ENCODE results near the gene NPAS3.

Gene NPAS3

DNA sequence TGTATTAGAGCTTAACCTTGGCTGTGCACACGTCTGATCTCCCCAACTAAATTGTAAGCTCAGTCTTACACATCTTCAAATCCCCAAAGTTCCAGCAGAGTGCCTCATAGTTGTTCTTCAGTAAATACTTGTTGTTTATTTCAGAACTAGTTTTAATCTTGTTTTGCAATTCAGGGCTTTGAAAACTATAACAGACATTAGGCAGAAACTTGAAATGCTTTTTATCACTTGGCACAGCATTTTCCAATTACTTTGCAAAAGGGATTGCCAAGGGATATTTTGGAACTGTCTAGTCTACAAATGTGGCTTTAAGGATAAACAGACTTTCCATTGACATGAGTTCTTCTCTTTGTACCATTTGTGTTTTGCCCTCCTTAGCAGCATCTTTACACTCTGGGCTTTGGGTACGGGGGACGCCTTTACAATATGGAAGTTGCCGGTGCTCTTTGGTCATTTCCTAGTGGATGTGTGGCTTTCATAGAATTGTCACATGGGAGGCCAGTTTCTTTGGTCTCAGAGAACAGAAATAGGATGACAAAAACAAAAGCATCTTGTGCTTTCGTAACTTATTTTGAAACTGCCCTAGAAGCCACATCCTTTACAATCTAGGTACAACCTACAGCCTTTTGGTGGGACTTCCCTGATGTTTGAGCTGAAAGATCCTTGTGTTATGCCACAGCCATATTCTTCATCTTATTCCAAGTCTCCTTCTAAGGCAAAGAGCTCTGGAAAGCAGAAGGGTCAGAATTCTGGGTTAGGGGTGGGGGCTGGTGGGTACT lies 96.9 kb downstream of the NPAS3 start:
- H3K4me3 ChIP-seq (ENCODE audit: low read depth, low read length): no peak overlapping the region
- TF ChIP-seq, protein P1, sequence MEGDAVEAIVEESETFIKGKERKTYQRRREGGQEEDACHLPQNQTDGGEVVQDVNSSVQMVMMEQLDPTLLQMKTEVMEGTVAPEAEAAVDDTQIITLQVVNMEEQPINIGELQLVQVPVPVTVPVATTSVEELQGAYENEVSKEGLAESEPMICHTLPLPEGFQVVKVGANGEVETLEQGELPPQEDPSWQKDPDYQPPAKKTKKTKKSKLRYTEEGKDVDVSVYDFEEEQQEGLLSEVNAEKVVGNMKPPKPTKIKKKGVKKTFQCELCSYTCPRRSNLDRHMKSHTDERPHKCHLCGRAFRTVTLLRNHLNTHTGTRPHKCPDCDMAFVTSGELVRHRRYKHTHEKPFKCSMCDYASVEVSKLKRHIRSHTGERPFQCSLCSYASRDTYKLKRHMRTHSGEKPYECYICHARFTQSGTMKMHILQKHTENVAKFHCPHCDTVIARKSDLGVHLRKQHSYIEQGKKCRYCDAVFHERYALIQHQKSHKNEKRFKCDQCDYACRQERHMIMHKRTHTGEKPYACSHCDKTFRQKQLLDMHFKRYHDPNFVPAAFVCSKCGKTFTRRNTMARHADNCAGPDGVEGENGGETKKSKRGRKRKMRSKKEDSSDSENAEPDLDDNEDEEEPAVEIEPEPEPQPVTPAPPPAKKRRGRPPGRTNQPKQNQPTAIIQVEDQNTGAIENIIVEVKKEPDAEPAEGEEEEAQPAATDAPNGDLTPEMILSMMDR (IDR thresholded peaks at IDR 0.05; ENCODE audit: low read depth, low read length): no peak

DNA sequence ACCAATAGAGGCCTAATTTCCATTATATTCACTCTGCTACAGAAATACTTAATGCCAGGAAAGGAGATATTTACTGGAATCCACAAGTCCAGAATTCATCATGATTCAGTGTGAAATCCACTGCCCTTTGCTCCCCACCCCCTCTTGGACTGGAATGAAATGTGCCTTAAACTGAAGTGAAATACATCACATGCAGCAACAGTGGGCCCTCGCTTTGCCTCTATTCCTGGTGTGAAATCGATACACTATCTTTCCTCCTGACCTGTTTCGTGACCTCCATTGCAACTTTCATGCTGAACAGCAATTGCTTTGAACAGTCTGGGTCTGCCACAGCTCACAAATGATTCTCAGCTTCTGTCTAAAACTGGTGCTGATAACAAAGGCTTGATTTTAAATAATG lies 100.6 kb downstream of the NPAS3 start:
- TF ChIP-seq, protein P1 (IDR thresholded peaks at IDR 0.05; ENCODE audit: low read depth, low read length): no peak
- H3K4me3 ChIP-seq (ENCODE audit: low read depth, low read length): no peak overlapping the region

DNA sequence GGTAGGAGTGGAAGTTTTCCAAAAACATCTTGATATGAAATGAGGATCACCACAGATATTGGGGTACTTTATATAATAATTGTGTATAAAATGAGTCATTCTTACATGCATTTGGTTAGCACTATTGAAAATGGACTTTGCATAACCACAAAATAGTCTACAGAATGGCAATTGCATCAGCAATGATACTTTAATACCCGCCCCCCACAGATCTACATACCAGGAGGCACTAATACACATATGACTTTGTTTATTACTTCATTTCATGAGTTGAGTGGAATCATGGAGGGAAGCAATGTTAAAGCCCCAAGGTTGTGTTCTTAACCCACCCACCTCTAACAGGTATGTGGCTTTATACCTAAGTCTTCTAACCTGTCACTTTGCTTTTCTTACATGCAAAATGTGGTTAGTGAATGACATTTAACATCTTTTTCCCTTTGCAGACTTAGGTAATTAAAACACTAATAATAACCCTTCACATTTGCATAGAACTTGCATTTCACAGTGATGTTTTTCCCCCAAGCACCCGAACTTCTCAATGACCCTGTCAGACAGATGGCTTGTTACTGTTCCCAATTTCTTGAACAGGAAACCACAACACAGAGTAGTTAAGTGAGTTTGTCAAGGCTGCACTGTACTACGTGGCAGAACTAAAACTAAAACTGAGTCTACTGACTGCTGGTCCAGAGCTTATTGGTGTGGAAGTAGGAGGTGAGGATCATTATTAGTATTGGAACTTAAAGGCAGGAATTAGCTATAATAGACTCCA lies 101.9 kb downstream of the NPAS3 start:
- TF ChIP-seq, protein P1 (IDR thresholded peaks at IDR 0.05; ENCODE audit: low read depth, low read length): no peak

DNA sequence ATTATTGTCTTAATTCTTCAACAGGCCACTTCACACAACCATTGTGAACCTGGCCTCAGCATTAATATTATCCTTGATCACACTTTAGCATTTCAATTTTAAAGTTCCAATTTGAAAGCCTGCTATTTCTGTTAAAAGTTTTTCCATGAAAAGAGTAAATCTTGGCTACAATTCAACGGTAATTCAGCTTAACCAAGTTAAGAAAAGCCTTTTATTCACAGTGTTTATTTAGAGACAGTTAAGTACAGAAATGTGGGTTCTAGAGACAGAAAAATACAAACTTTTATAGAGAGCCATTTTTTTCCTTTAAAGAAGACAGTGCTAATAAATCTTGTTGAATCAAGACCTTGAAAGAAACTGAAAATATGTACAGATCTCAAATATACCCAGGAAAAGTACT lies 103.9 kb downstream of the NPAS3 start:
- TF ChIP-seq, protein P1 (IDR thresholded peaks at IDR 0.05; ENCODE audit: low read depth, low read length): no peak
- H3K4me3 ChIP-seq (ENCODE audit: low read depth, low read length): no peak overlapping the region

More for the DNA sequence above, 101.9 kb downstream of the NPAS3 start:
- no peak overlapping the region for H3K4me3 ChIP-seq (ENCODE audit: low read depth, low read length)

DNA sequence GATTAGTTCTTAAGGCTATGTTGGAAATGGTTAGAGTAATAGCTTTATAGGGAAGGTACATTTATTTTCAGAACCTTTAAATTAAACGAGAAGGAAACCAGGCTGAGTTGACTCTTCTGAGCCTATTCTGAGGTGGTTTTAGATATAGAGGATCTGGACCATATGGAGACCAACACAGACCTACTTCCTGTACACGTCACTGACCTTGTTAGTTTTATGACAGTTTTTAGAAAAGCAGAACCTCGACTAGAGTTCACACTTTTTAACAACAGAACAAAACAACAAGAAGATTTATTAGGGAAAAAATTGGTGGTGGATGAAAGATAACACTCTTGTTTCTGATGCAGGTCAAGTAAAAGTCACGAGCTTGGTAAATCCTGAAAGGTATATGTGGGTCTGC lies 107.1 kb downstream of the NPAS3 start:
- no peak overlapping the region for H3K4me3 ChIP-seq (ENCODE audit: low read depth, low read length)
- TF ChIP-seq, protein P1 (IDR thresholded peaks at IDR 0.05; ENCODE audit: low read depth, low read length): no peak

DNA sequence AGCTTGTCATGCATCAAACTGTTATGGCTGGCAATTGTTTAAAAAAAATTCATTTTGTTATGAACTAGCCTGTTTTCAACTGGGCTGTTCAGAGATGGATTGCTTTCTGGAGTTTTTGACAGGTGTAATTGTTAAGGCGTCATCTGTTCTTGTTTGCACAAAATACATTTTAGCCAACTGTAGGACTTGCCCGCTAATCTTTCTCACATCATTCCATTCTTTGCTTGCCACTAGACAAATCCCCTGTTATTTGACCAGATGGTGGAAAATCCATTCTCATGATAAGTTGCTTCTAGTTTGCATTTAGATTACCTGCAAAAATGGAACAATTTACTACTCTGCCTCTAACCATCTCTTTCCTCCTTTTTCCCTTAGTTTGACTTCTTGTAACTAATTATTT lies 114.3 kb downstream of the NPAS3 start:
- TF ChIP-seq, protein P1 (IDR thresholded peaks at IDR 0.05; ENCODE audit: low read depth, low read length): no peak
- no peak overlapping the region for H3K4me3 ChIP-seq (ENCODE audit: low read depth, low read length)

DNA sequence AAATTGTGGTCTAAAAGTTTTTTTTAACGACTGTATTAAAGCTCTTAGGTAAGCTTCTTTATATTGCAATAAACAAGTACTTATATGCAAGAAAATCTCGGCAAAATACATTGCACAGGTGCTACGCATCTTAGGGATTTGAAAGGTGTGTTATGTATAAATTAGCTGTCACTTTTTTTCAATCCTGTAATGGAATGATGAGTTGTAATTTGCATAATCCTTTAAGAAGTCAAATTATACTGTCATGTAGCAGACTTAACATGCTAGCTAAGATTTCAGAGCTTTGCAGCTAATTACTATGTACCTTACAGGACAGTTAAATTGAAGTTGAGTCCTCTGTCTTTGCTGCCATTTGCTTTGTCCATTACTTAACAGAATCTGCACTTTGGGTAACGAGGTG lies 117.5 kb downstream of the NPAS3 start:
- TF ChIP-seq, protein P1 (IDR thresholded peaks at IDR 0.05; ENCODE audit: low read depth, low read length): no peak
- H3K4me3 ChIP-seq (ENCODE audit: low read depth, low read length): no peak overlapping the region

Data from WI38 (cell line).